ENCODE results near the gene PLAC9. TPM values are rescaled to one million over a fixed set of nuclear protein-coding genes. Genes with fewer than 3 reads are reported as not detected.

The PLAC9 gene
- total RNA-seq, 1 donor from 2014 or later = 1.5 TPM

DNA sequence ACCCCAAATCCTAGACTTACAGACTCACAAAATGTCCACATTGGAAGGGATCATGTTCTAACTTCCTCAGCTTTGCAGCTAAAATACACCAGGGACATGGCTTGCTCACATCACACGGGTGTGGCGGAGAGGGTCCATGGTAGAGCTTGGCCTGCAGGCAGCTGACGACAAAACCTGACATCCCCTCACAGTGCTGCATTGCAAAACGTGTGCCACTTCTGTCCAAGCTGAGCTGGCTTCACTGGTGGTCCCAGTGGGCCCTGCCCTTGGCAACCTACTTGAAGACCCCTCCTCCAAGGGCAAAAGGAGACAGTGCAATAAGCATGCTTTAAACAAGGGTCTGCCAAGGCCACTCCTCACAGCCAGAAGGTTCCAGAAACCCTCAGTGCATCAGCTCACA lies 50.9 kb downstream of the PLAC9 start:
- Histone ChIP-seq H3K4me2 (ENCODE audit: low read length) (no peak overlapping the region), H3K4me1 (ENCODE audit: insufficient read depth, low read length) (no peaks in the 10 kb centered on the region), H3K36me3 (ENCODE audit: insufficient read depth, low read length) (peaks cover 3% of the 10 kb centered on the region), H3K9me3 (ENCODE audit: insufficient read depth, low read depth, low read length) (no peaks in the 10 kb centered on the region), H3K9ac (ENCODE audit: low read length) (no peak overlapping the region), H2AFZ (ENCODE audit: low read depth, low read length) (no peak overlapping the region), H3K27me3 (ENCODE audit: insufficient read depth, low read length) (no peaks in the 10 kb centered on the region), H3K79me2 (ENCODE audit: insufficient read depth, low read length) (peaks cover 99% of the 10 kb centered on the region), H3K27ac (ENCODE audit: low read depth, low read length) (no peak overlapping the region), H3K4me3 (ENCODE audit: insufficient read depth, low read depth, low read length) (no peak overlapping the region), H4K20me1 (ENCODE audit: insufficient read depth, low read length) (peaks cover 96% of the 10 kb centered on the region)
- peaks cover 9% of the 10 kb centered on the region for H3K4me1 Mint-ChIP-seq (ENCODE audit: low read depth, unreplicated experiment)
- peaks cover 5% of the 10 kb centered on the region for H3K36me3 Mint-ChIP-seq (ENCODE audit: low read depth, unreplicated experiment)
- no peaks in the 10 kb centered on the region for H3K9me3 Mint-ChIP-seq (ENCODE audit: unreplicated experiment)
- FAIRE-seq = no peak
- TF ChIP-seq EZH2 (IDR thresholded peaks at IDR 0.05; ENCODE audit: insufficient read depth, low read length) = no peak
- TF ChIP-seq, protein P1, sequence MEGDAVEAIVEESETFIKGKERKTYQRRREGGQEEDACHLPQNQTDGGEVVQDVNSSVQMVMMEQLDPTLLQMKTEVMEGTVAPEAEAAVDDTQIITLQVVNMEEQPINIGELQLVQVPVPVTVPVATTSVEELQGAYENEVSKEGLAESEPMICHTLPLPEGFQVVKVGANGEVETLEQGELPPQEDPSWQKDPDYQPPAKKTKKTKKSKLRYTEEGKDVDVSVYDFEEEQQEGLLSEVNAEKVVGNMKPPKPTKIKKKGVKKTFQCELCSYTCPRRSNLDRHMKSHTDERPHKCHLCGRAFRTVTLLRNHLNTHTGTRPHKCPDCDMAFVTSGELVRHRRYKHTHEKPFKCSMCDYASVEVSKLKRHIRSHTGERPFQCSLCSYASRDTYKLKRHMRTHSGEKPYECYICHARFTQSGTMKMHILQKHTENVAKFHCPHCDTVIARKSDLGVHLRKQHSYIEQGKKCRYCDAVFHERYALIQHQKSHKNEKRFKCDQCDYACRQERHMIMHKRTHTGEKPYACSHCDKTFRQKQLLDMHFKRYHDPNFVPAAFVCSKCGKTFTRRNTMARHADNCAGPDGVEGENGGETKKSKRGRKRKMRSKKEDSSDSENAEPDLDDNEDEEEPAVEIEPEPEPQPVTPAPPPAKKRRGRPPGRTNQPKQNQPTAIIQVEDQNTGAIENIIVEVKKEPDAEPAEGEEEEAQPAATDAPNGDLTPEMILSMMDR (IDR thresholded peaks at IDR 0.05; ENCODE audit: insufficient read depth, low read depth, low read length) = no peak
- no peak for DNase-seq (ENCODE audit: low read depth)
- H3K27ac Mint-ChIP-seq (ENCODE audit: unreplicated experiment) = no peak overlapping the region
- H3K27me3 Mint-ChIP-seq (ENCODE audit: low read depth, unreplicated experiment) = no peaks in the 10 kb centered on the region
- H3K4me3 Mint-ChIP-seq (ENCODE audit: unreplicated experiment) = no peak overlapping the region

DNA sequence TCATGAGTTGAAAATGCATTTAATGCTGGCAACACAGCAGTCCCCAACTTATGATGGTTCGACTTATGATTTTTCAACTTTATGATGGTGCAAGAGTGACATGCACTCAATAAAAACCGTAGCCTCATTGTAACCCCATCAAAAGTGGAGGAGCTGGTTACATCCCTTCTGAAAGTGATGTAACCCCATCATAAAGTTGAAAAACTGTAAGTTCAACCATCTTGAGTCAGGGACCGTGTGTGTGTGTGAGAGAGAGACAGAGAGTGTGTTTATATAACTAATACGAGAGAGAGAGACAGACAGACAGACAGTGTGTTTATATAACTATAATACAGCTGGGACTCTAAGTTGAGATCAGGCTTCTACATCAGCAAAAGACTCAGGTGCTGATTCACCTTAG lies 51.8 kb downstream of the PLAC9 start:
- TF ChIP-seq EZH2 (IDR thresholded peaks at IDR 0.05; ENCODE audit: insufficient read depth, low read length) = no peak
- TF ChIP-seq, protein P1 (IDR thresholded peaks at IDR 0.05; ENCODE audit: insufficient read depth, low read depth, low read length) = no peak
- Histone ChIP-seq H3K9ac (ENCODE audit: low read length) (no peak overlapping the region), H3K27me3 (ENCODE audit: insufficient read depth, low read length) (no peaks in the 10 kb centered on the region), H3K9me3 (ENCODE audit: insufficient read depth, low read depth, low read length) (no peaks in the 10 kb centered on the region), H3K4me3 (ENCODE audit: insufficient read depth, low read depth, low read length) (no peak overlapping the region), H3K36me3 (ENCODE audit: insufficient read depth, low read length) (peaks cover 3% of the 10 kb centered on the region), H4K20me1 (ENCODE audit: insufficient read depth, low read length) (peaks cover 96% of the 10 kb centered on the region), H3K79me2 (ENCODE audit: insufficient read depth, low read length) (peaks cover 99% of the 10 kb centered on the region), H2AFZ (ENCODE audit: low read depth, low read length) (no peak overlapping the region), H3K4me2 (ENCODE audit: low read length) (no peak overlapping the region), H3K27ac (ENCODE audit: low read depth, low read length) (no peak overlapping the region), H3K4me1 (ENCODE audit: insufficient read depth, low read length) (no peaks in the 10 kb centered on the region)
- Mint-ChIP-seq H3K9me3 (ENCODE audit: unreplicated experiment) (no peaks in the 10 kb centered on the region), H3K4me3 (ENCODE audit: unreplicated experiment) (no peak overlapping the region), H3K27me3 (ENCODE audit: low read depth, unreplicated experiment) (no peaks in the 10 kb centered on the region), H3K36me3 (ENCODE audit: low read depth, unreplicated experiment) (peaks cover 5% of the 10 kb centered on the region), H3K4me1 (ENCODE audit: low read depth, unreplicated experiment) (peaks cover 9% of the 10 kb centered on the region), H3K27ac (ENCODE audit: unreplicated experiment) (no peak overlapping the region)
- no peak for DNase-seq (ENCODE audit: low read depth)
- no peak for FAIRE-seq

- no peak for FAIRE-seq
- H3K27me3 ChIP-seq (ENCODE audit: insufficient read depth, low read length) = no peaks in the 10 kb centered on the region
Observed at GRCh38 chr10:80185578-80186299, 53.2 kb downstream of the PLAC9 start.

More at GRCh38 chr10:80185578-80186299, 53.2 kb downstream of the PLAC9 start:
- Mint-ChIP-seq H3K27ac (ENCODE audit: unreplicated experiment) (no peak overlapping the region), H3K4me1 (ENCODE audit: low read depth, unreplicated experiment) (peaks cover 12% of the 10 kb centered on the region), H3K4me3 (ENCODE audit: unreplicated experiment) (no peak overlapping the region), H3K36me3 (ENCODE audit: low read depth, unreplicated experiment) (peaks cover 5% of the 10 kb centered on the region), H3K27me3 (ENCODE audit: low read depth, unreplicated experiment) (no peaks in the 10 kb centered on the region), H3K9me3 (ENCODE audit: unreplicated experiment) (no peaks in the 10 kb centered on the region)
- H2AFZ ChIP-seq (ENCODE audit: low read depth, low read length) = no peak overlapping the region
- H3K4me2 ChIP-seq (ENCODE audit: low read length) = no peak overlapping the region
- H3K9ac ChIP-seq (ENCODE audit: low read length) = no peak overlapping the region
- H3K36me3 ChIP-seq (ENCODE audit: insufficient read depth, low read length) = no peaks in the 10 kb centered on the region
- no peak overlapping the region for H3K4me3 ChIP-seq (ENCODE audit: insufficient read depth, low read depth, low read length)
- peaks cover 95% of the 10 kb centered on the region for H3K79me2 ChIP-seq (ENCODE audit: insufficient read depth, low read length)
- peaks cover 90% of the 10 kb centered on the region for H4K20me1 ChIP-seq (ENCODE audit: insufficient read depth, low read length)
- H3K9me3 ChIP-seq (ENCODE audit: insufficient read depth, low read depth, low read length) = no peaks in the 10 kb centered on the region
- TF ChIP-seq, protein P1 (IDR thresholded peaks at IDR 0.05; ENCODE audit: insufficient read depth, low read depth, low read length) = no peak
- no peak for TF ChIP-seq EZH2 (IDR thresholded peaks at IDR 0.05; ENCODE audit: insufficient read depth, low read length)
- H3K4me1 ChIP-seq (ENCODE audit: insufficient read depth, low read length) = no peaks in the 10 kb centered on the region
- no peak for DNase-seq (ENCODE audit: low read depth)
- no peak overlapping the region for H3K27ac ChIP-seq (ENCODE audit: low read depth, low read length)

Data from astrocyte (in vitro differentiated cells and primary cell).